ENCODE measurements around the gene FHAD1. TPM values are rescaled to one million over a fixed set of nuclear protein-coding genes. Genes with fewer than 3 reads are reported as not detected.

The FHAD1 gene
- total and polyA plus RNA-seq, 9 of the 15 experiments (the other 6 are each of a cell fraction or from before 2014, with no cell fraction given) = 0.32 to 2.1 (median 1.5) TPM; not detected in 1

DNA sequence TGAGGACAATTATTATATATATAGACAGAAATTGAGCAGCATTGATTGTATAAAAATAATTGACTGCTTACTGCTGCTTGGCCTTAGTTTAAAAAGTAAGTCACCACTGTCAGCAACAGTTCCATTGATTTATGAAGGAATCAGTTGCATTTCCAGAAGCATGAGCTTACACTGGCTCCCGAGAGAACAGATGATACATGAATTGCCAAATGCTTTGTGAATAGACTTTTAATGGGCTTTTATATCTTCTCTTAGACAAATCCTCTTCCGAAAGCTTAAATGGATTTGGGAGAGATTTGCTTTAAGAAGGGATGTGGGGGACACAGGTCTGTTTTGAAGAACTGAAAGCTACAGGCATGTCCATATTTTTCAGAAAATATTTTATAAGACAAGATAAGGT, 7.5 kb downstream of the FHAD1 start (continued):
- TF ChIP-seq, protein P1, sequence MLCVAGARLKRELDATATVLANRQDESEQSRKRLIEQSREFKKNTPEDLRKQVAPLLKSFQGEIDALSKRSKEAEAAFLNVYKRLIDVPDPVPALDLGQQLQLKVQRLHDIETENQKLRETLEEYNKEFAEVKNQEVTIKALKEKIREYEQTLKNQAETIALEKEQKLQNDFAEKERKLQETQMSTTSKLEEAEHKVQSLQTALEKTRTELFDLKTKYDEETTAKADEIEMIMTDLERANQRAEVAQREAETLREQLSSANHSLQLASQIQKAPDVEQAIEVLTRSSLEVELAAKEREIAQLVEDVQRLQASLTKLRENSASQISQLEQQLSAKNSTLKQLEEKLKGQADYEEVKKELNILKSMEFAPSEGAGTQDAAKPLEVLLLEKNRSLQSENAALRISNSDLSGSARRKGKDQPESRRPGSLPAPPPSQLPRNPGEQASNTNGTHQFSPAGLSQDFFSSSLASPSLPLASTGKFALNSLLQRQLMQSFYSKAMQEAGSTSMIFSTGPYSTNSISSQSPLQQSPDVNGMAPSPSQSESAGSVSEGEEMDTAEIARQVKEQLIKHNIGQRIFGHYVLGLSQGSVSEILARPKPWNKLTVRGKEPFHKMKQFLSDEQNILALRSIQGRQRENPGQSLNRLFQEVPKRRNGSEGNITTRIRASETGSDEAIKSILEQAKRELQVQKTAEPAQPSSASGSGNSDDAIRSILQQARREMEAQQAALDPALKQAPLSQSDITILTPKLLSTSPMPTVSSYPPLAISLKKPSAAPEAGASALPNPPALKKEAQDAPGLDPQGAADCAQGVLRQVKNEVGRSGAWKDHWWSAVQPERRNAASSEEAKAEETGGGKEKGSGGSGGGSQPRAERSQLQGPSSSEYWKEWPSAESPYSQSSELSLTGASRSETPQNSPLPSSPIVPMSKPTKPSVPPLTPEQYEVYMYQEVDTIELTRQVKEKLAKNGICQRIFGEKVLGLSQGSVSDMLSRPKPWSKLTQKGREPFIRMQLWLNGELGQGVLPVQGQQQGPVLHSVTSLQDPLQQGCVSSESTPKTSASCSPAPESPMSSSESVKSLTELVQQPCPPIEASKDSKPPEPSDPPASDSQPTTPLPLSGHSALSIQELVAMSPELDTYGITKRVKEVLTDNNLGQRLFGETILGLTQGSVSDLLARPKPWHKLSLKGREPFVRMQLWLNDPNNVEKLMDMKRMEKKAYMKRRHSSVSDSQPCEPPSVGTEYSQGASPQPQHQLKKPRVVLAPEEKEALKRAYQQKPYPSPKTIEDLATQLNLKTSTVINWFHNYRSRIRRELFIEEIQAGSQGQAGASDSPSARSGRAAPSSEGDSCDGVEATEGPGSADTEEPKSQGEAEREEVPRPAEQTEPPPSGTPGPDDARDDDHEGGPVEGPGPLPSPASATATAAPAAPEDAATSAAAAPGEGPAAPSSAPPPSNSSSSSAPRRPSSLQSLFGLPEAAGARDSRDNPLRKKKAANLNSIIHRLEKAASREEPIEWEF (CRISPR knock-in tag; IDR thresholded peaks at IDR 0.05) = no peak
- TF ChIP-seq, protein P2, sequence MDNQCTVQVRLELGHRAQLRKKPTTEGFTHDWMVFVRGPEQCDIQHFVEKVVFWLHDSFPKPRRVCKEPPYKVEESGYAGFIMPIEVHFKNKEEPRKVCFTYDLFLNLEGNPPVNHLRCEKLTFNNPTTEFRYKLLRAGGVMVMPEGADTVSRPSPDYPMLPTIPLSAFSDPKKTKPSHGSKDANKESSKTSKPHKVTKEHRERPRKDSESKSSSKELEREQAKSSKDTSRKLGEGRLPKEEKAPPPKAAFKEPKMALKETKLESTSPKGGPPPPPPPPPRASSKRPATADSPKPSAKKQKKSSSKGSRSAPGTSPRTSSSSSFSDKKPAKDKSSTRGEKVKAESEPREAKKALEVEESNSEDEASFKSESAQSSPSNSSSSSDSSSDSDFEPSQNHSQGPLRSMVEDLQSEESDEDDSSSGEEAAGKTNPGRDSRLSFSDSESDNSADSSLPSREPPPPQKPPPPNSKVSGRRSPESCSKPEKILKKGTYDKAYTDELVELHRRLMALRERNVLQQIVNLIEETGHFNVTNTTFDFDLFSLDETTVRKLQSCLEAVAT (IDR thresholded peaks at IDR 0.05) = no peak
- TF ChIP-seq SMARCA4 (IDR thresholded peaks at IDR 0.05) (no peak), KDM2B (CRISPR knock-in tag; IDR thresholded peaks at IDR 0.05) (no peak), GATAD2A (IDR thresholded peaks at IDR 0.05) (no peak)

Data from K562 (cell line).